Kidney glomerular epithelial cell (primary cell): Measurements from ENCODE around the gene PHF2.
"Not testable (repeated sequence)": the region's sequence is repeated elsewhere in the genome, so short reads cannot be mapped to it uniquely, and the experiment has no call there.

Experiments used
- DNase-seq: peaks from one replicate; lab custom pipeline; 2025; lab: John Stamatoyannopoulos, UW

The PHF2 gene

GRCh38 chr9:93665637-93666438 lies 89.5 kb downstream of the PHF2 start:
- no peak for DNase-seq

- not testable (repeated sequence) for DNase-seq
These were observed 90.0 kb downstream of the PHF2 start for GRCh38 chr9:93666439-93666784.

- no peak for DNase-seq
These were observed 90.6 kb downstream of the PHF2 start for GRCh38 chr9:93667006-93667405.

- no peak for DNase-seq
These were observed 91.2 kb downstream of the PHF2 start for GRCh38 chr9:93667627-93668026.

GRCh38 chr9:93668261-93668871 lies 92.0 kb downstream of the PHF2 start:
- DNase-seq, result no peak

GRCh38 chr9:93669116-93669957 lies 93.0 kb downstream of the PHF2 start:
- DNase-seq, result no peak

- no peak for DNase-seq
These were observed 93.5 kb downstream of the PHF2 start for GRCh38 chr9:93669958-93670207.

GRCh38 chr9:93670208-93671019 lies 94.0 kb downstream of the PHF2 start:
- DNase-seq, result no peak

GRCh38 chr9:93671020-93671338 lies 94.6 kb downstream of the PHF2 start:
- no peak for DNase-seq

- not testable (repeated sequence) for DNase-seq
These were observed 96.1 kb downstream of the PHF2 start for GRCh38 chr9:93672330-93673020.

GRCh38 chr9:93673021-93673838 lies 96.8 kb downstream of the PHF2 start:
- no peak for DNase-seq

GRCh38 chr9:93673839-93674334 lies 97.5 kb downstream of the PHF2 start:
- DNase-seq, result no peak

GRCh38 chr9:93674580-93675335 lies 98.4 kb downstream of the PHF2 start:
- DNase-seq, result no peak

- DNase-seq, result no peak
These were observed 99.2 kb downstream of the PHF2 start for GRCh38 chr9:93675336-93676150.

- DNase-seq, result no peak
These were observed 100.1 kb downstream of the PHF2 start for GRCh38 chr9:93676310-93677047.

GRCh38 chr9:93677048-93677571 lies 100.7 kb downstream of the PHF2 start:
- DNase-seq, result no peak

- DNase-seq, result no peak
These were observed 101.3 kb downstream of the PHF2 start for GRCh38 chr9:93677641-93678136.
